Measurements from ENCODE around the gene DNAJC27.

Gene DNAJC27

GRCh38 chr2:24912986-24913385, 58.8 kb downstream of the DNAJC27 start:
- no peak for DNase-seq (ENCODE audit: low read depth, low spot score)
- H3K27ac ChIP-seq, result no peak overlapping the region

- DNase-seq (ENCODE audit: low read depth, low spot score), result no peak
- H3K27ac ChIP-seq, result no peak overlapping the region
Measured at GRCh38 chr2:24912523-24912922, 59.2 kb downstream of the DNAJC27 start.

- DNase-seq (ENCODE audit: low read depth, low spot score), result no peak
Measured at GRCh38 chr2:24910245-24910644, 61.5 kb downstream of the DNAJC27 start.

GRCh38 chr2:24909555-24910177, 62.1 kb downstream of the DNAJC27 start:
- DNase-seq (ENCODE audit: low read depth, low spot score), result no peak
- no peak overlapping the region for H3K27ac ChIP-seq

More at GRCh38 chr2:24910245-24910644, 61.5 kb downstream of the DNAJC27 start:
- no peak overlapping the region for H3K27ac ChIP-seq

- no peak for DNase-seq (ENCODE audit: low read depth, low spot score)
- no peak overlapping the region for H3K27ac ChIP-seq
Measured at GRCh38 chr2:24908461-24908901, 63.3 kb downstream of the DNAJC27 start.

GRCh38 chr2:24907116-24907515, 64.6 kb downstream of the DNAJC27 start:
- DNase-seq (ENCODE audit: low read depth, low spot score), result peak; percentile 22
- H3K27ac ChIP-seq, result no peak overlapping the region

- DNase-seq (ENCODE audit: low read depth, low spot score), result no peak
Measured at GRCh38 chr2:24906466-24906865, 65.3 kb downstream of the DNAJC27 start.

GRCh38 chr2:24903161-24904103, 68.3 kb downstream of the DNAJC27 start:
- DNase-seq (ENCODE audit: low read depth, low spot score), result no peak
- H3K27ac ChIP-seq, result no peak overlapping the region

More at GRCh38 chr2:24906466-24906865, 65.3 kb downstream of the DNAJC27 start:
- H3K27ac ChIP-seq, result no peak overlapping the region

GRCh38 chr2:24899361-24899910, 72.3 kb downstream of the DNAJC27 start:
- no peak for DNase-seq (ENCODE audit: low read depth, low spot score)
- no peak overlapping the region for H3K27ac ChIP-seq

- no peak overlapping the region for H3K27ac ChIP-seq
- DNase-seq (ENCODE audit: low read depth, low spot score), result no peak
Measured at GRCh38 chr2:24898122-24899109, 73.3 kb downstream of the DNAJC27 start.

- no peak overlapping the region for H3K27ac ChIP-seq
- no peak for DNase-seq (ENCODE audit: low read depth, low spot score)
Measured at GRCh38 chr2:24894750-24895149, 77.0 kb downstream of the DNAJC27 start.

- no peak overlapping the region for H3K27ac ChIP-seq
- DNase-seq (ENCODE audit: low read depth, low spot score), result no peak
Measured at GRCh38 chr2:24893934-24894333, 77.8 kb downstream of the DNAJC27 start.
